HepG2 (cell line): ENCODE data around the gene ASAP2. TPM values are rescaled to one million over a fixed set of nuclear protein-coding genes. Genes with fewer than 3 reads are reported as not detected.

Experiments
- ATAC-seq: fragments of 200-7000 bp; cut with Tn5 transposase; 3 replicates; pipeline ENCODE4 v1.9.1; 2020; ENCODE audit warnings: mild to moderate bottlenecking, moderate library complexity
- BruUV-seq: library from RNA; stranded (reverse); fragments of 400-500 nt; replicated peaks from 2 replicates; lab custom pipeline; 2021; lab: Mats Ljungman, UMichigan
- CTCF ChIA-PET: fragments of 300-600 bp; formaldehyde crosslinking; extraction: SDS; loops from one replicate; lab custom pipeline; 2021; ENCODE audit warnings: low total read pairs, inconsistent platforms, low intra/inter-chr PET ratio; lab: Yijun Ruan, JAX
- POLR2A ChIA-PET: fragments of 350-600 bp; sonication (Branson Sonifier 250); formaldehyde crosslinking; loops from one replicate; lab custom pipeline; 2020; ENCODE audit warnings: antibody characterized with exemption, inconsistent platforms; lab: Yijun Ruan, JAX
- DNase-seq: peaks from one replicate; pipeline ENCODE4 v3.0.0-alpha.2; 2015; ENCODE audit warnings: low spot score
- FAIRE-seq: peaks from 3 replicates; lab custom pipeline; 2011; peaks lifted over from hg19 to GRCh38; lab: Jason Lieb, UNC
- H2AFZ ChIP-seq: one replicate; pipeline ENCODE4 v1.6.1; 2011; ENCODE audit warnings: low read length, inconsistent platforms
- H3K27ac ChIP-seq: fragments of 300-600 bp; 3 replicates; pipeline ENCODE4 v1.8.0; 2011; ENCODE audit warnings: mixed run types, mild to moderate bottlenecking, mixed read lengths, low read length, inconsistent platforms; ENCODE audit not compliant: insufficient read depth; ENCODE audit errors: extremely low read length
- H3K27me3 ChIP-seq, 2 experiments: fragments of 200-600 bp in 1 of 2; 2 replicates in 1 of 2; 3 replicates in 1 of 2; pipeline versions ENCODE4 v1.6.0 to v1.8.0; 2011; ENCODE audit warnings: low read length in 2 of 2, mild to moderate bottlenecking in 2 of 2, moderate library complexity in 2 of 2, inconsistent platforms in 1 of 2; ENCODE audit not compliant: insufficient read depth in 2 of 2, control insufficient read depth in 1 of 2
- H3K36me3 ChIP-seq, 2 experiments: fragments of 200-600 bp in 1 of 2; replicated peaks in 1 of 2; 2 replicates in 1 of 2; 3 replicates in 1 of 2; pipeline versions ENCODE4 v1.5.1 to v1.8.0; 2011; ENCODE audit warnings: low read length in 2 of 2, inconsistent platforms in 1 of 2; ENCODE audit not compliant: insufficient read depth in 2 of 2, control insufficient read depth in 1 of 2
- H3K4me1 ChIP-seq: 2 replicates; pipeline ENCODE4 v1.5.1; 2012; ENCODE audit warnings: low read length, inconsistent platforms; ENCODE audit not compliant: insufficient read depth
- H3K4me2 ChIP-seq: 2 replicates; pipeline ENCODE4 v1.6.0; 2011; ENCODE audit warnings: low read depth, low read length, inconsistent platforms
- H3K4me3 ChIP-seq, 3 experiments: fragments of 200-600 bp in 1 of 3; sonication (generic), shearing (Covaris generic) in 1 of 3; replicated peaks in 1 of 3; 2 replicates each; pipeline ENCODE4 v1.5.1; 2011 to 2016; ENCODE audit warnings: low read length in 3 of 3, inconsistent platforms in 2 of 3, low read depth in 2 of 3, mild to moderate bottlenecking in 2 of 3, control low read depth in 1 of 3, mixed read lengths in 1 of 3; ENCODE audit not compliant: insufficient read depth in 1 of 3
- H3K79me2 ChIP-seq: one replicate; pipeline ENCODE4 v1.6.1; 2011; ENCODE audit warnings: low read length, inconsistent platforms; ENCODE audit not compliant: insufficient read depth
- H3K9ac ChIP-seq: 2 replicates; pipeline ENCODE4 v1.6.0; 2011; ENCODE audit warnings: mild to moderate bottlenecking, low read depth, low read length, inconsistent platforms; ENCODE audit not compliant: insufficient read depth
- H3K9me3 ChIP-seq: 2 replicates; pipeline ENCODE4 v1.5.1; 2012; ENCODE audit warnings: mild to moderate bottlenecking, low read length
- H4K20me1 ChIP-seq: 2 replicates; pipeline ENCODE4 v1.6.0; 2011; ENCODE audit warnings: inconsistent platforms, mild to moderate bottlenecking, low read length, moderate library complexity; ENCODE audit not compliant: insufficient read depth
- CEBPB ChIP-seq: IDR thresholded peaks from 2 replicates; pipeline ENCODE4 v1.6.1; 2011; ENCODE audit warnings: low read depth, low read length, improper control_type of control experiment, borderline replicate concordance
- CEBPG ChIP-seq: IDR thresholded peaks from 2 replicates; pipeline ENCODE4 v1.6.1; 2016
- GATA4 ChIP-seq: sonication (generic); IDR thresholded peaks from 2 replicates; pipeline ENCODE4 v1.6.1; 2016; ENCODE audit warnings: antibody characterized with exemption, low read depth, borderline replicate concordance
- HNRNPL ChIP-seq: fragments of 200-400 bp; formaldehyde crosslinking; IDR thresholded peaks from 2 replicates; pipeline ENCODE4 v1.6.1; 2017; ENCODE audit warnings: mild to moderate bottlenecking, low read depth, low read length
- NFE2L2 ChIP-seq: fragments of 150-350 bp; IDR thresholded peaks from 2 replicates; pipeline ENCODE4 v1.6.1; 2014; ENCODE audit warnings: low read length
- NFIC ChIP-seq: IDR thresholded peaks from 2 replicates; pipeline ENCODE4 v1.6.1; 2012; ENCODE audit warnings: mild to moderate bottlenecking, low read length, inconsistent platforms
- NPAS2 ChIP-seq: sonication (generic); formaldehyde crosslinking; IDR thresholded peaks from 2 replicates; pipeline ENCODE4 v1.8.0; 2022; ENCODE audit warnings: mild to moderate bottlenecking, missing genetic modification reagents, borderline replicate concordance
- TRIM24 ChIP-seq: sonication (generic); formaldehyde crosslinking; IDR thresholded peaks from 2 replicates; pipeline ENCODE4 v1.8.0; 2022; ENCODE audit warnings: mild to moderate bottlenecking, missing genetic modification reagents
- ZFP36L1 ChIP-seq: sonication (generic); formaldehyde crosslinking; IDR thresholded peaks from 2 replicates; pipeline ENCODE4 v1.8.0; 2022; ENCODE audit warnings: mild to moderate bottlenecking, missing genetic modification reagents, moderate library complexity
- ZKSCAN8 ChIP-seq: IDR thresholded peaks from 2 replicates; pipeline ENCODE4 v1.6.1; 2016; ENCODE audit warnings: borderline replicate concordance, missing genetic modification reagents, missing compliant biosample characterization
- ZMYM2 ChIP-seq: sonication (generic); formaldehyde crosslinking; IDR thresholded peaks from 2 replicates; pipeline ENCODE4 v1.8.0; 2022; ENCODE audit warnings: mild to moderate bottlenecking, missing genetic modification reagents
- ZNF160 ChIP-seq: sonication (generic); formaldehyde crosslinking; IDR thresholded peaks from 2 replicates; pipeline ENCODE4 v1.8.0; 2022; ENCODE audit warnings: mild to moderate bottlenecking, inconsistent platforms, missing genetic modification reagents
- WGBS: methylation state at CpG from one replicate; pipeline ENCODE4 v1.1.6; 2017; ENCODE audit warnings: low lambda C conversion rate; 5-methylcytosine and 5-hydroxymethylcytosine counted together
- in situ Hi-C: cut with HindIII; loops from 2 replicates; pipeline ENCODE4 v1.10.0; 2017; ENCODE audit warnings: low pct_unique_long_range_greater_than_20kb; ENCODE audit not compliant: extremely low pct_ligation_motif_present
- intact Hi-C: fragments of 100-400 bp; cut with micrococcal nuclease; formaldehyde crosslinking; loops from one replicate; pipeline ENCODE4 v1.10.0; 2022; ENCODE audit not compliant: unreplicated experiment
- polyA plus RNA-seq, 8 experiments: library from polyadenylated mRNA; depleted of rRNA in 3 of 8; stranded (reverse) in 7 of 8; unstranded in 1 of 8; fragments of >200 nt; fragmentation: Illumina TruSeq in 4 of 8; extraction: Trizol in 4 of 8; gene quantifications; 2 replicates each; pipeline versions ENCODE4 v1.2.1 to v1.2.3, GENCODE V29; 2011 to 2016; ENCODE audit warnings: low read depth in 4 of 8, missing spikeins in 1 of 8, mixed read lengths in 1 of 8; ENCODE audit not compliant: insufficient read depth in 1 of 8
- total RNA-seq, 5 experiments: library from RNA; depleted of rRNA; stranded (reverse); fragments of >200 nt; fragmentation: Illumina TruSeq; extraction: Trizol; gene quantifications; 2 replicates each; pipeline ENCODE4 v1.2.3, GENCODE V29; 2016; ENCODE audit warnings: low read depth in 1 of 5
- TF ChIP-seq, protein P1 (sequence below): sonication (generic); formaldehyde crosslinking; IDR thresholded peaks from 2 replicates; pipeline ENCODE4 v1.8.1; 2023; ENCODE audit warnings: mild to moderate bottlenecking, missing genetic modification reagents
- TF ChIP-seq, protein P2 (sequence below): sonication (generic); formaldehyde crosslinking; IDR thresholded peaks from 2 replicates; pipeline ENCODE4 v1.5.0; 2020; ENCODE audit warnings: mild to moderate bottlenecking, missing genetic modification reagents
- TF ChIP-seq, protein P3 (sequence below): sonication (generic); formaldehyde crosslinking; IDR thresholded peaks from 2 replicates; pipeline ENCODE4 v1.4.0; 2020; ENCODE audit warnings: missing genetic modification reagents
- TF ChIP-seq, protein P4 (sequence below): sonication (generic); formaldehyde crosslinking; IDR thresholded peaks from 2 replicates; pipeline ENCODE4 v1.4.0; 2020; ENCODE audit warnings: missing genetic modification reagents

The ASAP2 gene
- total and polyA plus RNA-seq, 2 of the 13 experiments (the other 11 are each of a cell fraction or from before 2014, with no cell fraction given) = 7.3 to 22.3 TPM

DNA sequence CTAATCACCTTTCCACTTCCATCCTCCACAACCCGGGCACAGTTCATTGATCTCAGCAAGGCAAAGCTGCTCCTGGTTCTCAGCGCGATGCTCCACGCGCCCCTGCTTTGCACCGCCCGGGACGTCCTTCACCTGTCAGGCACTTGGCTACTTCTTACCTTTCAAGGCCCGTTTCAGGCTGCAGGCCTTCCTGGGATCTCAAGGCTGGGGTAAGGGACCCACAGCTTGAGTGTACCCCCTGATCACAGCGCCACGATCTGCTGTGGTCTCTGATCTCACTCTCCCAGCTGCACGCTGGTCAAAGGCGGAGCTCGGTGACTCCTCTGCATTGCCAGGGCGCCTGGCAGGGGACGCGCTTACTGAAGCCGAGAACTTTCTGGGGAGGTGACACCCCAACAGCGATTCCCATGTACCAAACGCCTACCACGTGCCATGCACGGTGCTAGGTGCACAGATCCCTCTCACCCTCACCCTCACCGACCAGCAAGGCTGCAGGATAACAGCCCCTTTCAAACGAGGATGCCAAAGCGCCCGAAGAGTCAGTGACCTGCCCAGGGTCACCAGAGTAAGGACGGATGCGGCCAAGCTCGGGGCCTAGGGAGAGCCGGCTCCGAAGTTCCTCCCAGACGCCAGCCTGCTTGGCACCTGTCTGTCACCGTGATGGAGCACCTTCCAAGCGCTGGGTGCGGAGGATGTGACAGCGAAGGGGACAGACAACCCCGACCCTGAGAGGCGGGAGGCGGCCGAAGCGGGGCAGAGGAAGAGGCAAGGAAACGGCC, 215.9 kb downstream of the ASAP2 start:
- WGBS = 1% methylated on average over 28 of the region's 42 CpGs
- intact Hi-C loops = loop anchor here (1.0 to 5.0 kb wide), 4 partner anchors 35 to 279 kb away; partner anchors contain the start of gene ADAM17
- FAIRE-seq (no peak), ATAC-seq (peak; percentile 63), DNase-seq (peak; percentile 47)
- ChIA-PET CTCF (no interaction called here), POLR2A (interaction anchor here (0.9 to 3.1 kb wide), 15 partner anchors 9 to 255 kb away, joined by 3 to 44 read pairs (median 5); partner anchors contain the start of genes IAH1 and YWHAQ)
- in situ Hi-C loops = loop anchor here (5.0 kb wide), 1 partner anchor 35 kb away; no protein-coding TSS in a partner anchor
- Histone ChIP-seq H3K4me1 (peaks cover 58% of the 10 kb centered on the region), H3K9me3 (no peaks in the 10 kb centered on the region), H3K36me3 (peaks cover 0 to 8% of the 10 kb centered on the region in 2 experiments; a peak in 3 of 5 replicates), H3K9ac (peak overlapping the region; percentile 93), H4K20me1 (no peaks in the 10 kb centered on the region), H3K4me2 (peak overlapping the region; percentile 93), H3K27me3 (no peaks in the 10 kb centered on the region; a peak in 1 of 5 replicates), H3K79me2 (peaks cover 57% of the 10 kb centered on the region), H2AFZ (peak overlapping the region; percentile 0), H3K4me3 (peak overlapping the region; percentile 80 to 97 (median 86)), H3K27ac (peak overlapping the region; percentile 48)
- TSS peak; percentile 43 for BruUV-seq
- TF ChIP-seq ZNF160 (CRISPR knock-in tag) = no peak
- TF ChIP-seq ZFP36L1 (CRISPR knock-in tag) = no peak
- TF ChIP-seq CEBPG (CRISPR knock-in tag) = peak; percentile 8; the same call in 1 of the 2 replicates
- TF ChIP-seq NFE2L2 = no peak
- peak; percentile 54; the same call in 1 of the 2 replicates for TF ChIP-seq ZMYM2 (CRISPR knock-in tag)
- TF ChIP-seq NPAS2 (CRISPR knock-in tag) = no peak
- TF ChIP-seq HNRNPL = no peak; the same call in 1 of the 2 replicates
- TF ChIP-seq, protein P1, sequence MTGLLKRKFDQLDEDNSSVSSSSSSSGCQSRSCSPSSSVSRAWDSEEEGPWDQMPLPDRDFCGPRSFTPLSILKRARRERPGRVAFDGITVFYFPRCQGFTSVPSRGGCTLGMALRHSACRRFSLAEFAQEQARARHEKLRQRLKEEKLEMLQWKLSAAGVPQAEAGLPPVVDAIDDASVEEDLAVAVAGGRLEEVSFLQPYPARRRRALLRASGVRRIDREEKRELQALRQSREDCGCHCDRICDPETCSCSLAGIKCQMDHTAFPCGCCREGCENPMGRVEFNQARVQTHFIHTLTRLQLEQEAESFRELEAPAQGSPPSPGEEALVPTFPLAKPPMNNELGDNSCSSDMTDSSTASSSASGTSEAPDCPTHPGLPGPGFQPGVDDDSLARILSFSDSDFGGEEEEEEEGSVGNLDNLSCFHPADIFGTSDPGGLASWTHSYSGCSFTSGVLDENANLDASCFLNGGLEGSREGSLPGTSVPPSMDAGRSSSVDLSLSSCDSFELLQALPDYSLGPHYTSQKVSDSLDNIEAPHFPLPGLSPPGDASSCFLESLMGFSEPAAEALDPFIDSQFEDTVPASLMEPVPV (CRISPR knock-in tag) = peak; percentile 84
- no peak for TF ChIP-seq NFIC
- TF ChIP-seq GATA4 = no peak
- no peak for TF ChIP-seq ZKSCAN8 (CRISPR knock-in tag)
- TF ChIP-seq CEBPB = no peak
- TF ChIP-seq TRIM24 (CRISPR knock-in tag) = no peak
- TF ChIP-seq, protein P2, sequence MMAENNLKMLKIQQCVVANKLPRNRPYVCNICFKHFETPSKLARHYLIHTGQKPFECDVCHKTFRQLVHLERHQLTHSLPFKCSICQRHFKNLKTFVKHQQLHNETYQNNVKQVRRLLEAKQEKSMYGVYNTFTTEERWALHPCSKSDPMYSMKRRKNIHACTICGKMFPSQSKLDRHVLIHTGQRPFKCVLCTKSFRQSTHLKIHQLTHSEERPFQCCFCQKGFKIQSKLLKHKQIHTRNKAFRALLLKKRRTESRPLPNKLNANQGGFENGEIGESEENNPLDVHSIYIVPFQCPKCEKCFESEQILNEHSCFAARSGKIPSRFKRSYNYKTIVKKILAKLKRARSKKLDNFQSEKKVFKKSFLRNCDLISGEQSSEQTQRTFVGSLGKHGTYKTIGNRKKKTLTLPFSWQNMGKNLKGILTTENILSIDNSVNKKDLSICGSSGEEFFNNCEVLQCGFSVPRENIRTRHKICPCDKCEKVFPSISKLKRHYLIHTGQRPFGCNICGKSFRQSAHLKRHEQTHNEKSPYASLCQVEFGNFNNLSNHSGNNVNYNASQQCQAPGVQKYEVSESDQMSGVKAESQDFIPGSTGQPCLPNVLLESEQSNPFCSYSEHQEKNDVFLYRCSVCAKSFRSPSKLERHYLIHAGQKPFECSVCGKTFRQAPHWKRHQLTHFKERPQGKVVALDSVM (CRISPR knock-in tag) = no peak
- TF ChIP-seq, protein P3, sequence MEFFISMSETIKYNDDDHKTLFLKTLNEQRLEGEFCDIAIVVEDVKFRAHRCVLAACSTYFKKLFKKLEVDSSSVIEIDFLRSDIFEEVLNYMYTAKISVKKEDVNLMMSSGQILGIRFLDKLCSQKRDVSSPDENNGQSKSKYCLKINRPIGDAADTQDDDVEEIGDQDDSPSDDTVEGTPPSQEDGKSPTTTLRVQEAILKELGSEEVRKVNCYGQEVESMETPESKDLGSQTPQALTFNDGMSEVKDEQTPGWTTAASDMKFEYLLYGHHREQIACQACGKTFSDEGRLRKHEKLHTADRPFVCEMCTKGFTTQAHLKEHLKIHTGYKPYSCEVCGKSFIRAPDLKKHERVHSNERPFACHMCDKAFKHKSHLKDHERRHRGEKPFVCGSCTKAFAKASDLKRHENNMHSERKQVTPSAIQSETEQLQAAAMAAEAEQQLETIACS (CRISPR knock-in tag) = no peak
- TF ChIP-seq, protein P4, sequence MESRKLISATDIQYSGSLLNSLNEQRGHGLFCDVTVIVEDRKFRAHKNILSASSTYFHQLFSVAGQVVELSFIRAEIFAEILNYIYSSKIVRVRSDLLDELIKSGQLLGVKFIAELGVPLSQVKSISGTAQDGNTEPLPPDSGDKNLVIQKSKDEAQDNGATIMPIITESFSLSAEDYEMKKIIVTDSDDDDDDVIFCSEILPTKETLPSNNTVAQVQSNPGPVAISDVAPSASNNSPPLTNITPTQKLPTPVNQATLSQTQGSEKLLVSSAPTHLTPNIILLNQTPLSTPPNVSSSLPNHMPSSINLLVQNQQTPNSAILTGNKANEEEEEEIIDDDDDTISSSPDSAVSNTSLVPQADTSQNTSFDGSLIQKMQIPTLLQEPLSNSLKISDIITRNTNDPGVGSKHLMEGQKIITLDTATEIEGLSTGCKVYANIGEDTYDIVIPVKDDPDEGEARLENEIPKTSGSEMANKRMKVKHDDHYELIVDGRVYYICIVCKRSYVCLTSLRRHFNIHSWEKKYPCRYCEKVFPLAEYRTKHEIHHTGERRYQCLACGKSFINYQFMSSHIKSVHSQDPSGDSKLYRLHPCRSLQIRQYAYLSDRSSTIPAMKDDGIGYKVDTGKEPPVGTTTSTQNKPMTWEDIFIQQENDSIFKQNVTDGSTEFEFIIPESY = 0 out of 2 replicates have a peak, but pooled peaks have one; percentile 14
